Right lobe of liver (tissue), 4 donors: ENCODE results near the gene MUC5B.
"Not testable (repeated sequence)": the region's sequence is repeated elsewhere in the genome, so short reads cannot be mapped to it uniquely, and the experiment has no call there.

Experiments
- POLR2A ChIP-seq: fragments of 450-650 bp; IDR thresholded peaks from one replicate; pipeline ENCODE4 v1.6.1; 2017; ENCODE audit warnings: antibody characterized with exemption, mild to moderate bottlenecking
- TF ChIP-seq, protein P1 (sequence below), 4 donors: fragments of 200-600 bp in 3 of 4; fragments of 450-650 bp in 1 of 4; IDR thresholded peaks; one replicate each; pipeline versions ENCODE4 v1.5.1 to v1.8.0; 2016 to 2022; ENCODE audit warnings: antibody characterized with exemption in 4 of 4, mild to moderate bottlenecking in 2 of 4
- donor health status: DM: no; HTN: no; CAD: no.
- donor health status: DM: no; HTN: no; CAD: no.
- donor health status: DM: no; HTN: yes; CAD: no.

DNA sequence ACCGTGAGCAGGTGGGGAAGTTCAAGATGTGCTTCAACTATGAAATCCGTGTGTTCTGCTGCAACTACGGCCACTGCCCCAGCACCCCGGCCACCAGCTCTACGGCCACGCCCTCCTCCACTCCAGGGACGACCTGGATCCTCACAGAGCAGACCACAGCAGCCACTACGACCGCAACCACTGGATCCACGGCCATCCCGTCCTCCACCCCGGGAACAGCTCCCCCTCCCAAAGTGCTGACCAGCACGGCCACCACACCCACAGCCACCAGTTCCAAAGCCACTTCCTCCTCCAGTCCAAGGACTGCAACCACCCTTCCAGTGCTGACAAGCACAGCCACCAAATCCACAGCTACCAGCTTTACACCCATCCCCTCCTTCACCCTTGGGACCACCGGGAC, 22.9 kb downstream of the MUC5B start:
- not testable (repeated sequence) for TF ChIP-seq POLR2A
- TF ChIP-seq, protein P1, sequence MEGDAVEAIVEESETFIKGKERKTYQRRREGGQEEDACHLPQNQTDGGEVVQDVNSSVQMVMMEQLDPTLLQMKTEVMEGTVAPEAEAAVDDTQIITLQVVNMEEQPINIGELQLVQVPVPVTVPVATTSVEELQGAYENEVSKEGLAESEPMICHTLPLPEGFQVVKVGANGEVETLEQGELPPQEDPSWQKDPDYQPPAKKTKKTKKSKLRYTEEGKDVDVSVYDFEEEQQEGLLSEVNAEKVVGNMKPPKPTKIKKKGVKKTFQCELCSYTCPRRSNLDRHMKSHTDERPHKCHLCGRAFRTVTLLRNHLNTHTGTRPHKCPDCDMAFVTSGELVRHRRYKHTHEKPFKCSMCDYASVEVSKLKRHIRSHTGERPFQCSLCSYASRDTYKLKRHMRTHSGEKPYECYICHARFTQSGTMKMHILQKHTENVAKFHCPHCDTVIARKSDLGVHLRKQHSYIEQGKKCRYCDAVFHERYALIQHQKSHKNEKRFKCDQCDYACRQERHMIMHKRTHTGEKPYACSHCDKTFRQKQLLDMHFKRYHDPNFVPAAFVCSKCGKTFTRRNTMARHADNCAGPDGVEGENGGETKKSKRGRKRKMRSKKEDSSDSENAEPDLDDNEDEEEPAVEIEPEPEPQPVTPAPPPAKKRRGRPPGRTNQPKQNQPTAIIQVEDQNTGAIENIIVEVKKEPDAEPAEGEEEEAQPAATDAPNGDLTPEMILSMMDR (IDR thresholded peaks at IDR 0.05): not testable (repeated sequence)
